Breast epithelium (tissue), 4 donors: ENCODE data around the gene ITGB6. TPM values are rescaled to one million over a fixed set of nuclear protein-coding genes. Genes with fewer than 3 reads are reported as not detected.
A peak's percentile ranks its signal among the peaks of the same experiment; 100 is the strongest.

Experiments used
- DNase-seq, 2 donors: peaks; one replicate each; pipeline ENCODE4 v3.0.0-alpha.2; 2019; ENCODE audit warnings: low spot score in 2 of 2
- H3K27ac ChIP-seq, 2 donors: fragments of 200-600 bp; sonication (generic) in 1 of 2; one replicate each; pipeline ENCODE4 v1.5.1; 2016 to 2019; ENCODE audit warnings: mild to moderate bottlenecking in 1 of 2
- H3K27me3 ChIP-seq, 2 donors: fragments of 200-600 bp; sonication (generic) in 1 of 2; one replicate each; pipeline versions ENCODE4 v1.5.1 to v1.6.0; 2017 to 2019; ENCODE audit warnings: control low read depth in 1 of 2, mild to moderate bottlenecking in 1 of 2
- H3K36me3 ChIP-seq: fragments of 200-600 bp; one replicate; pipeline ENCODE4 v1.5.1; 2019
- H3K4me1 ChIP-seq, 2 donors: fragments of 200-600 bp; sonication (generic); one replicate each; pipeline ENCODE4 v1.5.1; 2016 to 2019; ENCODE audit warnings: control low read depth in 1 of 2
- H3K4me3 ChIP-seq, 3 donors: fragments of 200-600 bp; sonication (generic); 1 replicate in 2 of 3; 2 replicates in 1 of 3; pipeline ENCODE4 v1.5.1; 2016 to 2019; ENCODE audit warnings: mild to moderate bottlenecking in 3 of 3, moderate library complexity in 2 of 3
- H3K9me3 ChIP-seq, 2 donors: fragments of 200-600 bp; sonication (generic) in 1 of 2; one replicate each; pipeline ENCODE4 v1.5.1; 2016 to 2019; ENCODE audit warnings: control low read depth in 1 of 2
- POLR2A ChIP-seq: fragments of 450-650 bp; IDR thresholded peaks from one replicate; pipeline ENCODE4 v1.6.1; 2016; ENCODE audit warnings: antibody characterized with exemption, mild to moderate bottlenecking, moderate library complexity
- POLR2AphosphoS5 ChIP-seq, 3 donors: sonication (generic); formaldehyde crosslinking; IDR thresholded peaks; one replicate each; pipeline ENCODE4 v1.6.1; 2017; ENCODE audit warnings: antibody characterized with exemption in 3 of 3
- intact Hi-C: fragments of 100-400 bp; cut with DNase I; formaldehyde crosslinking; loops from one replicate; pipeline ENCODE4 v1.15.1; 2023; ENCODE audit warnings: low total_unique reads
- total RNA-seq, 3 donors: library from RNA; depleted of rRNA; stranded (reverse); fragments of >200 nt; gene quantifications; one replicate each; pipeline ENCODE4 v1.1.0, GENCODE V29; 2016
- TF ChIP-seq, protein P1 (sequence below), 3 donors: fragments of 450-650 bp; IDR thresholded peaks; one replicate each; pipeline ENCODE4 v1.5.1; 2016 to 2017; ENCODE audit warnings: antibody characterized with exemption in 3 of 3, mild to moderate bottlenecking in 3 of 3, moderate library complexity in 3 of 3

Gene ITGB6
- total RNA-seq, 3 donors from 2014 or later = 0.16 to 46.1 (median 16.7) TPM

DNA sequence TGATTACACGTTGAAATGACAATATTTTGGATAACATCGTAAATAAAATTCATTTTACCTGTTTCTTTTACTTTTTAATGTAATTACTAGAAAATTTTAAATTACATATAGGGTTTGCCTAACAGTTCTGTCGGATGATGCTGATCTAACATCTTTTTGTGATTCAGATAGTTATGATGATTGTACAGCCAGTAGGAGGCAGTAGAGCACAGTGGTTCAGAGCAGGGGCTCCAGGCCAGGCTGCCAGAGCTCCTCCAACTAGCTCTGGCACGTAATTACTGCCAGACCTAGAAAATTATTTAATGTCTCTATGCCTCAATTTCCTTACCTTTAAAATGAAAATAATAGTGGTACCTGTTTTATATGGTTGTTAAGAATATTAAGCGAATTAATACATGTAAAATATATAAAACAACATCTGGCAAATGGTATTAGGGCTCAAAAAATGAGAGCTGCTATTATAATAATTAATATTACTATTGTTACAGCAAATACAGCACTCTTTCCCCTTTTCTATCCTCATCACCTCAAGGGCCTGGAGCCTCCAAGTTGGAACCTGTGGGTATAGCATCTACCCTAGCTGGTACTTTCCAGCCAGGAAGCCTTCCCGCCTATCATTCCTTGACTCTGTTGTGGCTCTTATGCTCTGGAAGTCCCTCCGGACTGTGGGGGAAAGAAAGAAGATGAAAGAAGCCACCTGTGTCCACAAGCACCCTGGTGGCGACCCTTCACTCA lies 90.0 kb downstream of the ITGB6 start:
- Histone ChIP-seq H3K27ac (peak overlapping the region in 1 of 2 donors; percentile 45), H3K9me3 (no peaks in the 10 kb centered on the region), H3K36me3 (no peaks in the 10 kb centered on the region), H3K4me1 (no peaks in the 10 kb centered on the region), H3K27me3 (no peaks in the 10 kb centered on the region), H3K4me3 (no peak overlapping the region)
- intact Hi-C loops = loop anchor here (10.0 kb wide), 1 partner anchor 125 kb away; no protein-coding TSS in a partner anchor
- TF ChIP-seq, protein P1, sequence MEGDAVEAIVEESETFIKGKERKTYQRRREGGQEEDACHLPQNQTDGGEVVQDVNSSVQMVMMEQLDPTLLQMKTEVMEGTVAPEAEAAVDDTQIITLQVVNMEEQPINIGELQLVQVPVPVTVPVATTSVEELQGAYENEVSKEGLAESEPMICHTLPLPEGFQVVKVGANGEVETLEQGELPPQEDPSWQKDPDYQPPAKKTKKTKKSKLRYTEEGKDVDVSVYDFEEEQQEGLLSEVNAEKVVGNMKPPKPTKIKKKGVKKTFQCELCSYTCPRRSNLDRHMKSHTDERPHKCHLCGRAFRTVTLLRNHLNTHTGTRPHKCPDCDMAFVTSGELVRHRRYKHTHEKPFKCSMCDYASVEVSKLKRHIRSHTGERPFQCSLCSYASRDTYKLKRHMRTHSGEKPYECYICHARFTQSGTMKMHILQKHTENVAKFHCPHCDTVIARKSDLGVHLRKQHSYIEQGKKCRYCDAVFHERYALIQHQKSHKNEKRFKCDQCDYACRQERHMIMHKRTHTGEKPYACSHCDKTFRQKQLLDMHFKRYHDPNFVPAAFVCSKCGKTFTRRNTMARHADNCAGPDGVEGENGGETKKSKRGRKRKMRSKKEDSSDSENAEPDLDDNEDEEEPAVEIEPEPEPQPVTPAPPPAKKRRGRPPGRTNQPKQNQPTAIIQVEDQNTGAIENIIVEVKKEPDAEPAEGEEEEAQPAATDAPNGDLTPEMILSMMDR (IDR thresholded peaks at IDR 0.05) = peak; percentile 51 to 86 (median 76)
- no peak for TF ChIP-seq POLR2A
- TF ChIP-seq POLR2AphosphoS5 (IDR thresholded peaks at IDR 0.05) = peak in 1 of 3 donors; percentile 23
- peak; percentile 56 to 59 for DNase-seq

DNA sequence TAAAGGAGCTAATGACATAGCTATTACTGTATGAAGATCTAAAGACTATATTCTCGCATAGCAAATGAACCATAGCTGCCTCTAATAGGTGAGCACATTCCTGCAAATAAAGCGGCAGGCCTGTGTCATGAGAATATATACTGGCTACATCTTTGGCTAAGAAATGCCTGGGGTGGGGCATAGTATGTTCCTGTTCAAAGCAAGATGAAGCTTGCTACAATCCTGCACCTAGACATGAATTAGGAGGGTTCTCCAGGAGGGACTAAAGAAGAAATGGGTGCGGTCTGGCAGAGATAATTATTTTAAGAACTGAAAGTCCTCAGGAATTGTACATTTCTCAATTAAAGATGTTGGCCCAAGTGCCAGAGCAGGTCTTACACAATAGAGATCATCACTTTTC lies 90.8 kb downstream of the ITGB6 start:
- intact Hi-C loops = loop anchor here (10.0 kb wide), 1 partner anchor 124 kb away; no protein-coding TSS in a partner anchor
- Histone ChIP-seq H3K27ac (no peak overlapping the region), H3K27me3 (no peaks in the 10 kb centered on the region), H3K4me1 (no peaks in the 10 kb centered on the region), H3K36me3 (no peaks in the 10 kb centered on the region), H3K9me3 (no peaks in the 10 kb centered on the region), H3K4me3 (no peak overlapping the region)
- no peak for DNase-seq
- TF ChIP-seq POLR2A (no peak), POLR2AphosphoS5 (IDR thresholded peaks at IDR 0.05) (no peak)
- TF ChIP-seq, protein P1 (IDR thresholded peaks at IDR 0.05) = no peak

DNA sequence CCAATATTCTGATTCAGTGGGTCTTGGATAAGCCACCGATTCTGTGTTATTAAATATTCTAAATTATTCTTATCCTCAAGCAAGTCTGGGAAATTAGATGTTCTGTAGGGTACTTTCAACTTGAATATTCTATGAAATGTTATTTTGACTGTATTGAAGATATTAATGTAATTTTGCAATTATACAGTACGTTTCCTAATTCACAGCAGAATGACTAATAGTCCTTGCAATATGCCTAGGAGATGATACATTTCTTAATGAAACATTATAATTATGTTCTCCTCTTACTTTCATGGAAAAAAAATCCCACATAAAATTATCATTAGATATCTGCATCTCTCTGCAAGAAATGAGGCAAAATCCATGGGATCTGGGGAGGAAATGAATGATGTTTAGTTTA lies 91.4 kb downstream of the ITGB6 start:
- H3K36me3 ChIP-seq = no peaks in the 10 kb centered on the region
- H3K4me1 ChIP-seq = no peaks in the 10 kb centered on the region
- H3K27ac ChIP-seq = no peak overlapping the region
- H3K4me3 ChIP-seq = no peak overlapping the region
- no peaks in the 10 kb centered on the region for H3K27me3 ChIP-seq
- H3K9me3 ChIP-seq = no peaks in the 10 kb centered on the region
- TF ChIP-seq, protein P1 (IDR thresholded peaks at IDR 0.05) = no peak
- TF ChIP-seq POLR2AphosphoS5 (IDR thresholded peaks at IDR 0.05) (no peak), POLR2A (no peak)
- intact Hi-C loops = loop anchor here (10.0 kb wide), 1 partner anchor 124 kb away; no protein-coding TSS in a partner anchor
- DNase-seq = no peak

DNA sequence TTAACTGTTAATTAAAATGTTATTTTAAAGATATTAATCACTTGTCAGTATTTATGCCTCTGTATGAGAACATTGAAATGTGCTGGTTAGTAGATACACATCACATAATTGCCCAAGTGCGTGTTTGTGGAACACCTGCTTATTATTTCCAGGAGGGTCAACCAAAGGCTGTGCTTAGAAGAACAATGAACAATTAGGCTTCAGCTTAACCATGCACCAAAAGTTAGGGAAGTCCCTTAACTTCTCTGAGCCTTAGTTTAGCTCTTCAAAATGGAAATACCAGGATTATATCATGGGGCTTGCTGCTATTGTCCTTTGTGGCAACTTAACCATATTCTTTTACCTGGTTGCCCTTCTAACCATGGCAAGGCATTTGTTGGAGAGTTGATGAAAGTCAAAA lies 94.7 kb downstream of the ITGB6 start:
- intact Hi-C loops = loop anchor here (10.0 kb wide), 1 partner anchor 121 kb away; no protein-coding TSS in a partner anchor

DNA sequence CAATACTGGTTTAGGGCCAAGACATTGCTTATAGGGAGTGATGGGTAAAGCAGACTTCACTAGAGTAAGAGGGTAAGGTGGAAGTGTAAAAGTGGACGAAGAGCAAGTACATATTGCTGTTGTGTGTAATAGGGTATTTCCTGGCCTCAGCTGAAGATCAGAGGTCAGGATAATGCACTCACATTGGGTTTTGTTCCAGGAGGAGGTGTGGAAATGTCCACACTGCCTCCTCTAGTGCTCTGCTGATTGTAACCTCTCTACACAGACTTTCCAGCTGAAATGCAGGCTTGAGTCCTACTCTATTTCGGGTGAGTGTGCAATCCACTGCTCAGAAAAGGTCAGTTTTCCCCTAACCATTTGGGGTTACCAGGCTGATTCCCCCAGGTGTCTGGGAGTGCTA lies 96.0 kb downstream of the ITGB6 start:
- H3K4me3 ChIP-seq = no peak overlapping the region
- H3K27ac ChIP-seq = no peak overlapping the region
- H3K9me3 ChIP-seq = no peaks in the 10 kb centered on the region
- TF ChIP-seq, protein P1 (IDR thresholded peaks at IDR 0.05) = no peak
- TF ChIP-seq POLR2AphosphoS5 (IDR thresholded peaks at IDR 0.05) = no peak
- TF ChIP-seq POLR2A = no peak
- DNase-seq = no peak
- H3K36me3 ChIP-seq = peaks cover 4% of the 10 kb centered on the region
- intact Hi-C loops = loop anchor here (10.0 kb wide), 1 partner anchor 119 kb away; no protein-coding TSS in a partner anchor
- H3K27me3 ChIP-seq = no peaks in the 10 kb centered on the region
- no peaks in the 10 kb centered on the region for H3K4me1 ChIP-seq

More for the DNA sequence above, 94.7 kb downstream of the ITGB6 start:
- Histone ChIP-seq H3K27me3 (no peaks in the 10 kb centered on the region), H3K9me3 (no peaks in the 10 kb centered on the region), H3K4me3 (no peak overlapping the region), H3K4me1 (no peaks in the 10 kb centered on the region), H3K27ac (peak overlapping the region in 1 of 2 donors; percentile 26), H3K36me3 (peaks cover 4% of the 10 kb centered on the region)
- TF ChIP-seq POLR2AphosphoS5 (IDR thresholded peaks at IDR 0.05) (no peak), POLR2A (no peak)
- TF ChIP-seq, protein P1 (IDR thresholded peaks at IDR 0.05) = no peak
- DNase-seq = no peak
